ENCODE data around the gene ZNHIT2. TPM values are rescaled to one million over a fixed set of nuclear protein-coding genes. Genes with fewer than 3 reads are reported as not detected.

ZNHIT2 gene
- total RNA-seq, 1 donor from 2014 or later: 8.1 TPM

DNA sequence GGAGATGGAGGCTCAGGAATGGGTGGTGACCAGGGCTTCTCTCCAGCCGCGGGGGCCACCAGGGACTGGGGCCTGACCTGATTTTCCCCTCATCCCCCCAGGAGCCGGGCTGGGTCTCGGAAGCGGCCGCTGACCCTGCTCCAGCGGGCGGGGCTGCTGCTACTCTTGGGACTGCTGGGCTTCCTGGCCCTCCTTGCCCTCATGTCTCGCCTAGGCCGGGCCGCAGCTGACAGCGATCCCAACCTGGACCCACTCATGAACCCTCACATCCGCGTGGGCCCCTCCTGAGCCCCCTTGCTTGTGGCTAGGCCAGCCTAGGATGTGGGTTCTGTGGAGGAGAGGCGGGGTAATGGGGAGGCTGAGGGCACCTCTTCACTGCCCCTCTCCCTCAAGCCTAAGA, 29.7 kb downstream of the ZNHIT2 start:
- no peak for TF ChIP-seq EZH2 (IDR thresholded peaks at IDR 0.05; ENCODE audit: insufficient read depth, low read length)
- TF ChIP-seq, protein P1, sequence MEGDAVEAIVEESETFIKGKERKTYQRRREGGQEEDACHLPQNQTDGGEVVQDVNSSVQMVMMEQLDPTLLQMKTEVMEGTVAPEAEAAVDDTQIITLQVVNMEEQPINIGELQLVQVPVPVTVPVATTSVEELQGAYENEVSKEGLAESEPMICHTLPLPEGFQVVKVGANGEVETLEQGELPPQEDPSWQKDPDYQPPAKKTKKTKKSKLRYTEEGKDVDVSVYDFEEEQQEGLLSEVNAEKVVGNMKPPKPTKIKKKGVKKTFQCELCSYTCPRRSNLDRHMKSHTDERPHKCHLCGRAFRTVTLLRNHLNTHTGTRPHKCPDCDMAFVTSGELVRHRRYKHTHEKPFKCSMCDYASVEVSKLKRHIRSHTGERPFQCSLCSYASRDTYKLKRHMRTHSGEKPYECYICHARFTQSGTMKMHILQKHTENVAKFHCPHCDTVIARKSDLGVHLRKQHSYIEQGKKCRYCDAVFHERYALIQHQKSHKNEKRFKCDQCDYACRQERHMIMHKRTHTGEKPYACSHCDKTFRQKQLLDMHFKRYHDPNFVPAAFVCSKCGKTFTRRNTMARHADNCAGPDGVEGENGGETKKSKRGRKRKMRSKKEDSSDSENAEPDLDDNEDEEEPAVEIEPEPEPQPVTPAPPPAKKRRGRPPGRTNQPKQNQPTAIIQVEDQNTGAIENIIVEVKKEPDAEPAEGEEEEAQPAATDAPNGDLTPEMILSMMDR (IDR thresholded peaks at IDR 0.05; ENCODE audit: insufficient read depth, low read depth, low read length): no peak
- no peak overlapping the region for H3K27ac Mint-ChIP-seq (ENCODE audit: unreplicated experiment)
- no peaks in the 10 kb centered on the region for H3K27me3 ChIP-seq (ENCODE audit: insufficient read depth, low read length)
- no peak overlapping the region for H2AFZ ChIP-seq (ENCODE audit: low read depth, low read length)
- H3K4me3 Mint-ChIP-seq (ENCODE audit: unreplicated experiment): no peak overlapping the region
- H3K9me3 Mint-ChIP-seq (ENCODE audit: unreplicated experiment): no peaks in the 10 kb centered on the region
- H3K4me1 ChIP-seq (ENCODE audit: insufficient read depth, low read length): peaks cover 14% of the 10 kb centered on the region
- no peak for FAIRE-seq
- H3K4me1 Mint-ChIP-seq (ENCODE audit: low read depth, unreplicated experiment): peaks cover 9% of the 10 kb centered on the region
- no peak overlapping the region for H3K9ac ChIP-seq (ENCODE audit: low read length)
- DNase-seq (ENCODE audit: low read depth): no peak
- H4K20me1 ChIP-seq (ENCODE audit: insufficient read depth, low read length): no peaks in the 10 kb centered on the region
- no peak overlapping the region for H3K4me2 ChIP-seq (ENCODE audit: low read length)
- H3K27ac ChIP-seq (ENCODE audit: low read depth, low read length): no peak overlapping the region
- H3K36me3 Mint-ChIP-seq (ENCODE audit: low read depth, unreplicated experiment): peaks cover 16% of the 10 kb centered on the region
- no peak overlapping the region for H3K4me3 ChIP-seq (ENCODE audit: insufficient read depth, low read depth, low read length)
- no peaks in the 10 kb centered on the region for H3K9me3 ChIP-seq (ENCODE audit: insufficient read depth, low read depth, low read length)
- peaks cover 34% of the 10 kb centered on the region for H3K79me2 ChIP-seq (ENCODE audit: insufficient read depth, low read length)
- H3K27me3 Mint-ChIP-seq (ENCODE audit: low read depth, unreplicated experiment): no peaks in the 10 kb centered on the region
- peaks cover 6% of the 10 kb centered on the region for H3K36me3 ChIP-seq (ENCODE audit: insufficient read depth, low read length)

DNA sequence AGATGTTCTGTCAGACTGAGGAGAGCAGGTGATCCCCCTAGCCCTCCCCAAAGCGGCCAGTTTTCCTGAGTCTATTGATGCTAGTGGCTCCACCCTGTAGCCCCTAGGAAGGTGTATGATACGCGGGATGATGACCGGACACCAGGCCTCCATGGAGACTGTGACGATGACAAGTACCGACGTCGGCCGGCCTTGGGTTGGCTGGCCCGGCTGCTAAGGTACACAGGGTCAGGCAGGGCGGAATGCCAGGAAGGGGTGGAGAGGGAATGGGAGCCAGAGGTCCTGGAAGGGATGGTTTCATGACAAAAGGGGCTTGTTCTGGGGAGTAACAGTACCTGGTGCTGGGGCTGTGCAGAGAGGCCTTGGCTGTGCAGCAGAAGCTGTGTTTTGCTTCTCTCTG, 30.3 kb downstream of the ZNHIT2 start:
- H3K9ac ChIP-seq (ENCODE audit: low read length): no peak overlapping the region
- peaks cover 15% of the 10 kb centered on the region for H3K4me1 ChIP-seq (ENCODE audit: insufficient read depth, low read length)
- H3K27me3 ChIP-seq (ENCODE audit: insufficient read depth, low read length): no peaks in the 10 kb centered on the region
- DNase-seq (ENCODE audit: low read depth) (no peak), FAIRE-seq (no peak)
- Mint-ChIP-seq H3K27ac (ENCODE audit: unreplicated experiment) (no peak overlapping the region), H3K36me3 (ENCODE audit: low read depth, unreplicated experiment) (peaks cover 16% of the 10 kb centered on the region), H3K27me3 (ENCODE audit: low read depth, unreplicated experiment) (no peaks in the 10 kb centered on the region), H3K4me3 (ENCODE audit: unreplicated experiment) (no peak overlapping the region), H3K9me3 (ENCODE audit: unreplicated experiment) (no peaks in the 10 kb centered on the region), H3K4me1 (ENCODE audit: low read depth, unreplicated experiment) (peaks cover 9% of the 10 kb centered on the region)
- no peak overlapping the region for H3K27ac ChIP-seq (ENCODE audit: low read depth, low read length)
- H2AFZ ChIP-seq (ENCODE audit: low read depth, low read length): no peak overlapping the region
- TF ChIP-seq, protein P1 (IDR thresholded peaks at IDR 0.05; ENCODE audit: insufficient read depth, low read depth, low read length): no peak
- TF ChIP-seq EZH2 (IDR thresholded peaks at IDR 0.05; ENCODE audit: insufficient read depth, low read length): no peak
- H3K36me3 ChIP-seq (ENCODE audit: insufficient read depth, low read length): peaks cover 6% of the 10 kb centered on the region
- H3K4me3 ChIP-seq (ENCODE audit: insufficient read depth, low read depth, low read length): no peak overlapping the region
- no peaks in the 10 kb centered on the region for H3K9me3 ChIP-seq (ENCODE audit: insufficient read depth, low read depth, low read length)
- no peaks in the 10 kb centered on the region for H4K20me1 ChIP-seq (ENCODE audit: insufficient read depth, low read length)
- H3K4me2 ChIP-seq (ENCODE audit: low read length): no peak overlapping the region
- peaks cover 40% of the 10 kb centered on the region for H3K79me2 ChIP-seq (ENCODE audit: insufficient read depth, low read length)

DNA sequence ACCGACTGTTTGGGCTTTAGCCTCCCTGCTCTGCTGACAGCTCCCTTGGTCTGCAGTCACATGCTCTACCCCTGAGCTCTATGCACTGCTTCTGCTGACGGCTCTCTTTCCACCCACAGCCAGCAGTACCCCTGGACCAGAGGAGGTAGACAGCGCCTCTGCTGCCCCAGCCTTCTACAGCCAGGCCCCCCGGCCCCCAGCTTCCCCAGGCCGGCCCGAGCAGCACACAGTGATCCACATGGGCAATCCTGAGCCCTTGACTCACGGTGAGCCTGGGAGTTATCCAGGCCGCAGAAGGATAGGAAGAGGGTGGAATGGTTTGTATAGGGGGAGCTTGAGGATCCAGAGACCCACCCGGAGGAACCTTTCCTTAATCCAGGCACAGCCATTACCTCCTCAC, 30.7 kb downstream of the ZNHIT2 start:
- Histone ChIP-seq H3K27ac (ENCODE audit: low read depth, low read length) (no peak overlapping the region), H3K9me3 (ENCODE audit: insufficient read depth, low read depth, low read length) (no peaks in the 10 kb centered on the region), H3K9ac (ENCODE audit: low read length) (no peak overlapping the region), H3K4me2 (ENCODE audit: low read length) (no peak overlapping the region), H3K4me3 (ENCODE audit: insufficient read depth, low read depth, low read length) (no peak overlapping the region), H4K20me1 (ENCODE audit: insufficient read depth, low read length) (no peaks in the 10 kb centered on the region), H3K36me3 (ENCODE audit: insufficient read depth, low read length) (peaks cover 9% of the 10 kb centered on the region), H3K27me3 (ENCODE audit: insufficient read depth, low read length) (no peaks in the 10 kb centered on the region), H2AFZ (ENCODE audit: low read depth, low read length) (no peak overlapping the region), H3K4me1 (ENCODE audit: insufficient read depth, low read length) (peaks cover 15% of the 10 kb centered on the region), H3K79me2 (ENCODE audit: insufficient read depth, low read length) (peaks cover 44% of the 10 kb centered on the region)
- no peak overlapping the region for H3K27ac Mint-ChIP-seq (ENCODE audit: unreplicated experiment)
- H3K4me1 Mint-ChIP-seq (ENCODE audit: low read depth, unreplicated experiment): peaks cover 9% of the 10 kb centered on the region
- FAIRE-seq: no peak
- H3K4me3 Mint-ChIP-seq (ENCODE audit: unreplicated experiment): no peak overlapping the region
- peaks cover 16% of the 10 kb centered on the region for H3K36me3 Mint-ChIP-seq (ENCODE audit: low read depth, unreplicated experiment)
- no peaks in the 10 kb centered on the region for H3K9me3 Mint-ChIP-seq (ENCODE audit: unreplicated experiment)
- H3K27me3 Mint-ChIP-seq (ENCODE audit: low read depth, unreplicated experiment): no peaks in the 10 kb centered on the region
- TF ChIP-seq EZH2 (IDR thresholded peaks at IDR 0.05; ENCODE audit: insufficient read depth, low read length): no peak
- TF ChIP-seq, protein P1 (IDR thresholded peaks at IDR 0.05; ENCODE audit: insufficient read depth, low read depth, low read length): no peak
- DNase-seq (ENCODE audit: low read depth): no peak

Data from astrocyte (in vitro differentiated cells and primary cell).